K562 (cell line): Measurements from ENCODE around the gene DAO. TPM values are rescaled to one million over a fixed set of nuclear protein-coding genes. Genes with fewer than 3 reads are reported as not detected.

Experiments used
- CHCHD3 ChIP-seq: fragments of 250-450 bp; sonication (Bioruptor Pico); IDR thresholded peaks from 2 replicates; pipeline ENCODE4 v2.1.2; 2022; ENCODE audit warnings: mild to moderate bottlenecking
- GATAD2A ChIP-seq: fragments of 450-650 bp; IDR thresholded peaks from 2 replicates; pipeline ENCODE4 v1.6.1; 2017
- HMBOX1 ChIP-seq: sonication (generic); IDR thresholded peaks from 2 replicates; pipeline ENCODE4 v1.6.1; 2016
- ID3 ChIP-seq, 2 experiments: fragments of 250-450 bp in 1 of 2; fragments of 450-650 bp in 1 of 2; sonication (Bioruptor Pico) in 1 of 2; IDR thresholded peaks; 2 replicates each; pipeline versions ENCODE4 v1.6.1 to v1.8.0; 2016 to 2021; ENCODE audit warnings: mild to moderate bottlenecking in 2 of 2, moderate library complexity in 2 of 2, missing compliant biosample characterization in 1 of 2, missing genetic modification characterization in 1 of 2
- JUN ChIP-seq, 2 experiments: sonication (generic) in 1 of 2; formaldehyde crosslinking in 1 of 2; IDR thresholded peaks; 2 replicates each; pipeline versions ENCODE4 v1.6.1 to v1.8.0; 2012 to 2022; ENCODE audit warnings: borderline replicate concordance in 2 of 2, mild to moderate bottlenecking in 2 of 2, improper control_type of control experiment in 1 of 2, low read depth in 1 of 2, low read length in 1 of 2, missing genetic modification reagents in 1 of 2
- KLF1 ChIP-seq: fragments of 450-650 bp; IDR thresholded peaks from 2 replicates; pipeline ENCODE4 v1.6.1; 2016; ENCODE audit warnings: missing genetic modification characterization, missing compliant biosample characterization
- MEF2D ChIP-seq: conservative IDR thresholded peaks from 2 replicates; pipeline ENCODE4 v1.6.1; 2016; ENCODE audit warnings: low read depth, missing genetic modification characterization, missing compliant biosample characterization
- NCOR1 ChIP-seq: fragments of 450-650 bp; IDR thresholded peaks from 2 replicates; pipeline ENCODE4 v1.6.1; 2016; ENCODE audit warnings: mild to moderate bottlenecking, moderate library complexity
- NR2C1 ChIP-seq, 2 experiments: fragments of 450-650 bp; IDR thresholded peaks; 2 replicates each; pipeline ENCODE4 v1.6.1; 2017; ENCODE audit warnings: mild to moderate bottlenecking in 2 of 2, antibody characterized with exemption in 1 of 2, inconsistent platforms in 1 of 2, missing compliant biosample characterization in 1 of 2, missing genetic modification characterization in 1 of 2
- NR3C1 ChIP-seq: sonication (generic); formaldehyde crosslinking; IDR thresholded peaks from 2 replicates; pipeline ENCODE4 v1.8.1; 2022; ENCODE audit warnings: missing genetic modification reagents
- RBM25 ChIP-seq: fragments of 200-400 bp; formaldehyde crosslinking; IDR thresholded peaks from 2 replicates; pipeline ENCODE4 v1.6.1; 2018; ENCODE audit warnings: low read length, low read depth, moderate library complexity; ENCODE audit not compliant: severe bottlenecking
- SMAD2 ChIP-seq: fragments of 150-350 bp; IDR thresholded peaks from 2 replicates; pipeline ENCODE4 v1.6.1; 2014; ENCODE audit warnings: low read depth, mild to moderate bottlenecking, low read length
- SMARCA4 ChIP-seq: fragments of 450-650 bp; IDR thresholded peaks from 2 replicates; pipeline ENCODE4 v1.6.1; 2016
- SNRNP70 ChIP-seq: fragments of 200-400 bp; formaldehyde crosslinking; optimal IDR thresholded peaks from 2 replicates; pipeline ENCODE3; 2017; ENCODE audit warnings: low read depth, low read length
- TAF7 ChIP-seq: fragments of 450-650 bp; IDR thresholded peaks from 2 replicates; pipeline ENCODE4 v1.6.1; 2016; ENCODE audit warnings: missing genetic modification characterization, missing compliant biosample characterization
- ZBTB8A ChIP-seq: fragments of 450-650 bp; IDR thresholded peaks from 2 replicates; pipeline ENCODE4 v1.6.1; 2018; ENCODE audit warnings: mild to moderate bottlenecking, moderate library complexity; ENCODE audit not compliant: partially characterized antibody
- ZNF263 ChIP-seq: sonication (generic); formaldehyde crosslinking; IDR thresholded peaks from 2 replicates; pipeline ENCODE4 v1.8.0; 2022; ENCODE audit warnings: mild to moderate bottlenecking, missing genetic modification reagents, borderline replicate concordance
- ZNF311 ChIP-seq: fragments of 250-450 bp; sonication (Bioruptor Pico); IDR thresholded peaks from 2 replicates; pipeline ENCODE4 v1.4.0; 2020; ENCODE audit warnings: mild to moderate bottlenecking, moderate library complexity
- ZNF518B ChIP-seq: fragments of 250-450 bp; sonication (Bioruptor Pico); IDR thresholded peaks from 2 replicates; pipeline ENCODE4 v1.5.0; 2021; ENCODE audit warnings: mild to moderate bottlenecking, moderate library complexity
- ZNF740 ChIP-seq, 3 experiments: fragments of 200-800 bp in 1 of 3; sonication (Bioruptor generic) in 1 of 3; sonication (generic) in 1 of 3; formaldehyde crosslinking in 1 of 3; IDR thresholded peaks; 2 replicates each; pipeline versions ENCODE4 v1.6.1 to v1.8.0; 2016 to 2022; ENCODE audit warnings: mild to moderate bottlenecking in 2 of 3, missing compliant biosample characterization in 2 of 3, missing genetic modification characterization in 2 of 3, missing genetic modification reagents in 1 of 3
- ZNF785 ChIP-seq: fragments of 250-450 bp; sonication (Bioruptor Pico); IDR thresholded peaks from 2 replicates; pipeline ENCODE4 v1.4.0; 2020; ENCODE audit warnings: mild to moderate bottlenecking
- ZSCAN32 ChIP-seq: fragments of 450-650 bp; formaldehyde crosslinking; IDR thresholded peaks from 2 replicates; pipeline ENCODE4 v1.4.0; 2020; ENCODE audit warnings: mild to moderate bottlenecking, moderate library complexity
- polyA plus RNA-seq, 8 experiments: library from polyadenylated mRNA; depleted of rRNA in 4 of 8; stranded (reverse) in 5 of 8; unstranded in 3 of 8; fragments of >200 nt; fragmentation: Nextera tagmentation in 2 of 8; fragmentation: Illumina TruSeq in 1 of 8; extraction: Ambion mirVana in 2 of 8; extraction: Trizol in 1 of 8; gene quantifications; 2 replicates each; pipeline versions ENCODE4 v1.2.1 to v1.2.3, GENCODE V29; 2011 to 2014; ENCODE audit warnings: inconsistent platforms in 1 of 8, missing spikeins in 1 of 8
- total RNA-seq, 7 experiments: library from RNA; depleted of rRNA in 6 of 7; stranded (reverse); fragments of >200 nt in 6 of 7; fragmentation: Illumina TruSeq in 2 of 7; extraction: Trizol in 2 of 7; gene quantifications; 2 replicates each; pipeline versions ENCODE4 v1.2.1 to v1.2.3, GENCODE V29; 2011 to 2021; ENCODE audit warnings: low replicate concordance in 1 of 7

Gene DAO
- total and polyA plus RNA-seq, 9 of the 15 experiments (the other 6 are each of a cell fraction or from before 2014, with no cell fraction given) = not detected

GRCh38 chr12:108856428-108857157 lies 23.3 kb upstream of the DAO start (continued):
- TF ChIP-seq NR2C1 (IDR thresholded peaks at IDR 0.05) (peak; percentile 84), NR2C1 (tag; IDR thresholded peaks at IDR 0.05) (peak; percentile 87), KLF1 (tag) (no peak), NCOR1 (peak; percentile 54), HMBOX1 (no peak), TAF7 (no peak), ZNF263 (CRISPR knock-in tag) (no peak), MEF2D (tag) (no peak; the same call in 1 of the 2 replicates), NR3C1 (CRISPR knock-in tag) (no peak), RBM25 (no peak), ZNF311 (CRISPR knock-in tag) (no peak), GATAD2A (no peak; the same call in 1 of the 2 replicates), ZNF740 (CRISPR knock-in tag; IDR thresholded peaks at IDR 0.05) (no peak), ZNF740 (tag; IDR thresholded peaks at IDR 0.05) (no peak), SNRNP70 (no peak), JUN (IDR thresholded peaks at IDR 0.05; ENCODE audit: borderline replicate concordance, low read depth, low read length) (no peak), JUN (CRISPR knock-in tag; IDR thresholded peaks at IDR 0.05; ENCODE audit: borderline replicate concordance) (no peak), CHCHD3 (no peak), ZNF785 (CRISPR knock-in tag) (no peak), ID3 (CRISPR knock-in tag; IDR thresholded peaks at IDR 0.05) (no peak), ID3 (tag; IDR thresholded peaks at IDR 0.05) (peak; percentile 40; the same call in 1 of the 2 replicates), SMAD2 (no peak), ZNF518B (CRISPR knock-in tag) (no peak), SMARCA4 (no peak), ZSCAN32 (no peak), ZBTB8A (no peak)
